ENCODE data around the gene GABBR2.

- TF ChIP-seq EZH2phosphoT487 (IDR thresholded peaks at IDR 0.05; ENCODE audit: borderline replicate concordance, low read length) = no peak
- no peak for TF ChIP-seq CTCF (IDR thresholded peaks at IDR 0.05; ENCODE audit: low read depth, low read length, poor library complexity, severe bottlenecking)
These were observed 7.2 kb downstream of the GABBR2 start for GRCh38 chr9:98701576-98701975.
